GM19455 (cell line): Measurements from ENCODE around the gene RAPGEF1.
"Not testable (repeated sequence)": the region's sequence is repeated elsewhere in the genome, so short reads cannot be mapped to it uniquely, and the experiment has no call there.

Experiments
- ATAC-seq: cut with Tn5 transposase; IDR thresholded peaks from one replicate; pipeline ENCODE4 v1.9.1; 2021; ENCODE audit not compliant: unreplicated experiment

Gene RAPGEF1

GRCh38 chr9:131575946-131576853, 163.7 kb downstream of the RAPGEF1 start:
- ATAC-seq, result no peak

GRCh38 chr9:131574730-131575640, 164.9 kb downstream of the RAPGEF1 start:
- no peak for ATAC-seq

GRCh38 chr9:131567910-131568309, 172.0 kb downstream of the RAPGEF1 start:
- ATAC-seq, result no peak

- ATAC-seq, result no peak
These were observed 173.7 kb downstream of the RAPGEF1 start for GRCh38 chr9:131566158-131566557.

- no peak for ATAC-seq
These were observed 174.5 kb downstream of the RAPGEF1 start for GRCh38 chr9:131565369-131565768.

- no peak for ATAC-seq
These were observed 177.6 kb downstream of the RAPGEF1 start for GRCh38 chr9:131562032-131562959.

GRCh38 chr9:131559421-131560000, 180.4 kb downstream of the RAPGEF1 start:
- ATAC-seq, result no peak

GRCh38 chr9:131557855-131558548, 181.9 kb downstream of the RAPGEF1 start:
- ATAC-seq, result no peak

GRCh38 chr9:131555841-131556673, 183.8 kb downstream of the RAPGEF1 start:
- ATAC-seq, result no peak

GRCh38 chr9:131554843-131555351, 185.0 kb downstream of the RAPGEF1 start:
- no peak for ATAC-seq

- ATAC-seq, result no peak
These were observed 185.6 kb downstream of the RAPGEF1 start for GRCh38 chr9:131554087-131554842.

- ATAC-seq, result no peak
These were observed 187.8 kb downstream of the RAPGEF1 start for GRCh38 chr9:131552030-131552429.

GRCh38 chr9:131550465-131550864, 189.4 kb downstream of the RAPGEF1 start:
- ATAC-seq, result not testable (repeated sequence)

- ATAC-seq, result not testable (repeated sequence)
These were observed 190.7 kb downstream of the RAPGEF1 start for GRCh38 chr9:131549186-131549585.

GRCh38 chr9:131546336-131547084, 193.4 kb downstream of the RAPGEF1 start:
- ATAC-seq, result no peak

GRCh38 chr9:131545786-131546335, 194.0 kb downstream of the RAPGEF1 start:
- no peak for ATAC-seq
